Measurements from ENCODE around the gene PKP1. TPM values are rescaled to one million over a fixed set of nuclear protein-coding genes. Genes with fewer than 3 reads are reported as not detected.

Gene PKP1
- total and polyA plus RNA-seq, 2 experiments from 2014 or later: 0.19 to 0.83 TPM

DNA sequence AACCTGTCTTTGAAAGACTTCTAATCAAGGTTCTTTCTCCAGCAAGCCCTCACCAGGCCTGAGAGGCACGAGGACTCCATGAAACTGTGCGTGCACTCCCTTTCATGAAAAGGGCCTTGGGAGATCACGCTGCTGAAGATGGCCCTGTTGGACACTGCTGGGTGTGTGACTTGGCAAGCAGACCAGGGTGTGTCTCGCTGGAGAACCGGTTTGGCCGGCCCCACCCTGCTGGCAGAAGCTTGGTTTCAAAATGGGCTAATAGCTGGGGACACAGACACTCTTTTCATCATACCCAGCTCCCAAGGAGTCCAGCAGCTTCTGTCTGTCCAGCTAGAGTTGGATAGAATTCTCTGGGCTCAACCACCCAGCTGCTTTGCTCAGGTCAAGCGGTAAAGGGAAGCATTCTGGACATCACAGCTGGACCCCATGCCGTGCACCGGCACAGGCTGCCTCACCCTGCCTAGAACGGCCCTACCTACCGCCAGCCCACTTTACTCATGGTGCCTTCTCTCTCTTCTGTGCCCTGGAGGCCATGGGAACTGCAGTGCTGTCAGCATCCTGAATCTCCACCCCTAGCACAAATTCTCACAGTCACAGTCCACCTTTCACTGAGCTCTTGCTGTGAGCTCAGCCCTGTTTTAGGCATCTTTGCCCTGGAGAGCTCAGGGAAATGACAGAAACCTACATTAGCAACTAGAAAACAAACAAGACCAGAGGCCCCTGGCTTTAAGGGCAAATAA lies 24.6 kb downstream of the PKP1 start:
- H3K27me3 ChIP-seq (ENCODE audit: insufficient read depth): no peaks in the 10 kb centered on the region
- no peak overlapping the region for H3K4me2 ChIP-seq
- no peak for TF ChIP-seq NANOG (IDR thresholded peaks at IDR 0.05; ENCODE audit: borderline replicate concordance)
- TF ChIP-seq, protein P1, sequence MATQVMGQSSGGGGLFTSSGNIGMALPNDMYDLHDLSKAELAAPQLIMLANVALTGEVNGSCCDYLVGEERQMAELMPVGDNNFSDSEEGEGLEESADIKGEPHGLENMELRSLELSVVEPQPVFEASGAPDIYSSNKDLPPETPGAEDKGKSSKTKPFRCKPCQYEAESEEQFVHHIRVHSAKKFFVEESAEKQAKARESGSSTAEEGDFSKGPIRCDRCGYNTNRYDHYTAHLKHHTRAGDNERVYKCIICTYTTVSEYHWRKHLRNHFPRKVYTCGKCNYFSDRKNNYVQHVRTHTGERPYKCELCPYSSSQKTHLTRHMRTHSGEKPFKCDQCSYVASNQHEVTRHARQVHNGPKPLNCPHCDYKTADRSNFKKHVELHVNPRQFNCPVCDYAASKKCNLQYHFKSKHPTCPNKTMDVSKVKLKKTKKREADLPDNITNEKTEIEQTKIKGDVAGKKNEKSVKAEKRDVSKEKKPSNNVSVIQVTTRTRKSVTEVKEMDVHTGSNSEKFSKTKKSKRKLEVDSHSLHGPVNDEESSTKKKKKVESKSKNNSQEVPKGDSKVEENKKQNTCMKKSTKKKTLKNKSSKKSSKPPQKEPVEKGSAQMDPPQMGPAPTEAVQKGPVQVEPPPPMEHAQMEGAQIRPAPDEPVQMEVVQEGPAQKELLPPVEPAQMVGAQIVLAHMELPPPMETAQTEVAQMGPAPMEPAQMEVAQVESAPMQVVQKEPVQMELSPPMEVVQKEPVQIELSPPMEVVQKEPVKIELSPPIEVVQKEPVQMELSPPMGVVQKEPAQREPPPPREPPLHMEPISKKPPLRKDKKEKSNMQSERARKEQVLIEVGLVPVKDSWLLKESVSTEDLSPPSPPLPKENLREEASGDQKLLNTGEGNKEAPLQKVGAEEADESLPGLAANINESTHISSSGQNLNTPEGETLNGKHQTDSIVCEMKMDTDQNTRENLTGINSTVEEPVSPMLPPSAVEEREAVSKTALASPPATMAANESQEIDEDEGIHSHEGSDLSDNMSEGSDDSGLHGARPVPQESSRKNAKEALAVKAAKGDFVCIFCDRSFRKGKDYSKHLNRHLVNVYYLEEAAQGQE (IDR thresholded peaks at IDR 0.05; ENCODE audit: unreplicated experiment): no peak
- no peak for TF ChIP-seq ZNF331 (CRISPR knock-in tag; IDR thresholded peaks at IDR 0.05; ENCODE audit: low read depth)
- no peak for TF ChIP-seq CREB1 (CRISPR knock-in tag; IDR thresholded peaks at IDR 0.05; ENCODE audit: low read depth)
- TF ChIP-seq POLR2AphosphoS5 (IDR thresholded peaks at IDR 0.05; ENCODE audit: low read depth): no peak
- no peak for TF ChIP-seq EZH2phosphoT487 (IDR thresholded peaks at IDR 0.05; ENCODE audit: unreplicated experiment)
- no peak for TF ChIP-seq ETS1 (IDR thresholded peaks at IDR 0.05)
- TF ChIP-seq CTCF (conservative IDR thresholded peaks at IDR 0.05; ENCODE audit: low read depth in 2 of 2): no peak
- no peak for TF ChIP-seq STAT1 (IDR thresholded peaks at IDR 0.05; ENCODE audit: unreplicated experiment)
- no peak for TF ChIP-seq EZH2 (IDR thresholded peaks at IDR 0.05; ENCODE audit: low read depth, unreplicated experiment)
- no peak overlapping the region for H2AFZ ChIP-seq
- H3K27ac ChIP-seq (ENCODE audit: low read depth): no peak overlapping the region
- H3K4me1 ChIP-seq (ENCODE audit: insufficient read depth): no peaks in the 10 kb centered on the region
- H3K9me2 ChIP-seq (ENCODE audit: insufficient read depth): no peaks in the 10 kb centered on the region
- no peak for DNase-seq (ENCODE audit: low spot score)
- H3K79me2 ChIP-seq (replicated peaks; ENCODE audit: insufficient read depth): no peaks in the 10 kb centered on the region
- Mint-ChIP-seq H3K4me1 (peaks cover 14% of the 10 kb centered on the region; the same call in 2 of the 3 replicates), H3K27me3 (ENCODE audit: insufficient read depth, low read depth, poor library complexity) (peaks cover 10% of the 10 kb centered on the region), H3K4me3 (no peak overlapping the region), H3K36me3 (ENCODE audit: low read depth) (no peaks in the 10 kb centered on the region), H3K9me3 (no peaks in the 10 kb centered on the region), H3K27ac (no peak overlapping the region)
- no peak overlapping the region for H3K4me3 ChIP-seq
- no peaks in the 10 kb centered on the region for H3F3A ChIP-seq (replicated peaks; ENCODE audit: low read depth)
- no peaks in the 10 kb centered on the region for H4K20me1 ChIP-seq (replicated peaks; ENCODE audit: insufficient read depth)
- H3K36me3 ChIP-seq (ENCODE audit: insufficient read depth): no peaks in the 10 kb centered on the region
- ATAC-seq: peak; percentile 21; the same call in 2 of the 3 replicates
